ENCODE data around the gene JAKMIP3. TPM values are rescaled to one million over a fixed set of nuclear protein-coding genes. Genes with fewer than 3 reads are reported as not detected.

The JAKMIP3 gene
- total and polyA plus RNA-seq, 2 donors (not counting 1 experiment from before 2014, with no cell fraction given): 0.17 to 0.21 TPM

- Histone ChIP-seq H3K79me2 (ENCODE audit: control insufficient read depth, insufficient read depth, low read length) (no peaks in the 10 kb centered on the region), H3K4me2 (replicated peaks; ENCODE audit: low read depth, low read length, poor library complexity, severe bottlenecking) (no peak overlapping the region), H3K36me3 (replicated peaks in 1 of 2; ENCODE audit: control extremely low read depth in 1 of 2, control insufficient read depth in 1 of 2, extremely low read depth in 1 of 2, insufficient read depth in 2 of 2, low read length in 1 of 2) (no peaks in the 10 kb centered on the region), H3K9ac (ENCODE audit: low read length) (no peak overlapping the region), H3K4me1 (ENCODE audit: control insufficient read depth in 2 of 2, insufficient read depth in 2 of 2, low read length in 2 of 2) (no peaks in the 10 kb centered on the region), H2AFZ (ENCODE audit: insufficient read depth, low read depth, low read length, poor library complexity, severe bottlenecking) (no peak overlapping the region), H3K9me3 (ENCODE audit: control extremely low read depth in 1 of 3, control insufficient read depth in 2 of 3, insufficient read depth in 1 of 3, low read length in 2 of 3) (peaks cover 0 to 4% (median 0%) of the 10 kb centered on the region in 3 donors), H3K27me3 (replicated peaks in 1 of 4; ENCODE audit: control extremely low read depth in 1 of 4, control insufficient read depth in 3 of 4, insufficient read depth in 4 of 4, low read length in 3 of 4) (no peaks in the 10 kb centered on the region), H4K20me1 (ENCODE audit: control insufficient read depth, insufficient read depth, low read length, poor library complexity, severe bottlenecking) (no peaks in the 10 kb centered on the region), H3K4me3 (ENCODE audit: control extremely low read depth in 1 of 5, extremely low read depth in 1 of 5, insufficient read depth in 1 of 5, low read depth in 2 of 5, low read length in 4 of 5) (no peak overlapping the region), H3K27ac (ENCODE audit: low read length in 2 of 2) (no peak overlapping the region)
- Mint-ChIP-seq H3K4me3 (no peak overlapping the region), H3K9me3 (ENCODE audit: insufficient read depth) (no peaks in the 10 kb centered on the region), H3K4me1 (no peaks in the 10 kb centered on the region), H3K27me3 (no peaks in the 10 kb centered on the region), H3K27ac (no peak overlapping the region)
- 65% methylated on average over 6 of the region's 6 CpGs for WGBS (ENCODE audit: insufficient coverage)
- ATAC-seq (ENCODE audit: low read depth): no peak
- no peak for DNase-seq
- intact Hi-C loops (cut with micrococcal nuclease): no loop called here
- no peak for TF ChIP-seq EZH2 (IDR thresholded peaks at IDR 0.05; ENCODE audit: borderline replicate concordance, insufficient read depth, low read depth, low read length, poor library complexity, severe bottlenecking)
- TF ChIP-seq CTCF (IDR thresholded peaks at IDR 0.05): no peak
- CTCF ChIA-PET: no interaction called here
- POLR2A ChIA-PET: no interaction called here
These were observed 47.5 kb downstream of the JAKMIP3 start for GRCh38 chr10:132113206-132113605.

GRCh38 chr10:132113766-132114365, 48.1 kb downstream of the JAKMIP3 start:
- no peaks in the 10 kb centered on the region for H3K79me2 ChIP-seq (ENCODE audit: control insufficient read depth, insufficient read depth, low read length)
- no peak overlapping the region for H3K27ac ChIP-seq (ENCODE audit: low read length in 2 of 2)
- no peak overlapping the region for H3K4me2 ChIP-seq (replicated peaks; ENCODE audit: low read depth, low read length, poor library complexity, severe bottlenecking)
- 85% methylated on average over 11 of the region's 14 CpGs for WGBS (ENCODE audit: insufficient coverage)
- H3K4me3 ChIP-seq (ENCODE audit: control extremely low read depth in 1 of 5, extremely low read depth in 1 of 5, insufficient read depth in 1 of 5, low read depth in 2 of 5, low read length in 4 of 5): no peak overlapping the region
- no peak overlapping the region for H2AFZ ChIP-seq (ENCODE audit: insufficient read depth, low read depth, low read length, poor library complexity, severe bottlenecking)
- ChIA-PET POLR2A (no interaction called here), CTCF (no interaction called here)
- no peaks in the 10 kb centered on the region for H3K4me1 ChIP-seq (ENCODE audit: control insufficient read depth in 2 of 2, insufficient read depth in 2 of 2, low read length in 2 of 2)
- H3K9me3 ChIP-seq (ENCODE audit: control extremely low read depth in 1 of 3, control insufficient read depth in 2 of 3, insufficient read depth in 1 of 3, low read length in 2 of 3): peaks cover 0 to 4% (median 0%) of the 10 kb centered on the region in 3 donors
- Mint-ChIP-seq H3K9me3 (ENCODE audit: insufficient read depth) (no peaks in the 10 kb centered on the region), H3K27ac (no peak overlapping the region), H3K4me3 (no peak overlapping the region), H3K27me3 (no peaks in the 10 kb centered on the region), H3K4me1 (no peaks in the 10 kb centered on the region)
- no peaks in the 10 kb centered on the region for H4K20me1 ChIP-seq (ENCODE audit: control insufficient read depth, insufficient read depth, low read length, poor library complexity, severe bottlenecking)
- intact Hi-C loops (cut with micrococcal nuclease): no loop called here
- TF ChIP-seq CTCF (IDR thresholded peaks at IDR 0.05) (no peak), EZH2 (IDR thresholded peaks at IDR 0.05; ENCODE audit: borderline replicate concordance, insufficient read depth, low read depth, low read length, poor library complexity, severe bottlenecking) (no peak)
- no peak for DNase-seq
- no peaks in the 10 kb centered on the region for H3K36me3 ChIP-seq (replicated peaks in 1 of 2; ENCODE audit: control extremely low read depth in 1 of 2, control insufficient read depth in 1 of 2, extremely low read depth in 1 of 2, insufficient read depth in 2 of 2, low read length in 1 of 2)
- no peak for ATAC-seq (ENCODE audit: low read depth)
- H3K9ac ChIP-seq (ENCODE audit: low read length): no peak overlapping the region
- no peaks in the 10 kb centered on the region for H3K27me3 ChIP-seq (replicated peaks in 1 of 4; ENCODE audit: control extremely low read depth in 1 of 4, control insufficient read depth in 3 of 4, insufficient read depth in 4 of 4, low read length in 3 of 4)
